GM21825 (cell line): ENCODE results near the gene PROCR.
"Not testable (repeated sequence)": the region's sequence is repeated elsewhere in the genome, so short reads cannot be mapped to it uniquely, and the experiment has no call there.

Experiments used
- ATAC-seq: cut with Tn5 transposase; IDR thresholded peaks from one replicate; pipeline ENCODE4 v1.9.1; 2021; ENCODE audit warnings: mild to moderate bottlenecking, moderate library complexity; ENCODE audit not compliant: unreplicated experiment

The PROCR gene

GRCh38 chr20:35192118-35192872 is 20.4 kb downstream of the PROCR start:
- ATAC-seq: no peak

- not testable (repeated sequence) for ATAC-seq
Measured at GRCh38 chr20:35193031-35193791, 21.3 kb downstream of the PROCR start.

GRCh38 chr20:35196313-35196712 is 24.4 kb downstream of the PROCR start:
- no peak for ATAC-seq

- ATAC-seq: no peak
Measured at GRCh38 chr20:35199740-35200139, 27.9 kb downstream of the PROCR start.

- ATAC-seq: no peak
Measured at GRCh38 chr20:35200267-35200666, 28.4 kb downstream of the PROCR start.

GRCh38 chr20:35201467-35201866 is 29.6 kb downstream of the PROCR start:
- not testable (repeated sequence) for ATAC-seq

GRCh38 chr20:35206802-35207201 is 34.9 kb downstream of the PROCR start:
- no peak for ATAC-seq

- no peak for ATAC-seq
Measured at GRCh38 chr20:35207950-35208611, 36.2 kb downstream of the PROCR start.

GRCh38 chr20:35215066-35215956 is 43.4 kb downstream of the PROCR start:
- no peak for ATAC-seq

GRCh38 chr20:35216541-35216940 is 44.7 kb downstream of the PROCR start:
- ATAC-seq: no peak

- ATAC-seq: no peak
Measured at GRCh38 chr20:35223941-35224340, 52.1 kb downstream of the PROCR start.

GRCh38 chr20:35224536-35224935 is 52.7 kb downstream of the PROCR start:
- ATAC-seq: no peak

GRCh38 chr20:35225319-35226125 is 53.6 kb downstream of the PROCR start:
- no peak for ATAC-seq

GRCh38 chr20:35226126-35226883 is 54.4 kb downstream of the PROCR start, which contains the start of gene MMP24:
TSS of gene MMP24 (plus strand) at chr20:35226690. CDS start at chr20:35226739, 49 bp downstream.
- no peak for ATAC-seq
